H9 (cell line): ENCODE results near the gene ACP4. TPM values are rescaled to one million over a fixed set of nuclear protein-coding genes. Genes with fewer than 3 reads are reported as not detected.
A peak's percentile ranks its signal among the peaks of the same experiment; 100 is the strongest.

Experiments
- DNase-seq: peaks from one replicate; pipeline ENCODE4 v3.0.0-alpha.2; 2017
- H2AFZ ChIP-seq: one replicate; pipeline ENCODE4 v1.6.1; 2013; ENCODE audit warnings: mild to moderate bottlenecking, low read length, control low read depth, moderate library complexity
- H2AK5ac ChIP-seq: 2 replicates; pipeline ENCODE4 v1.6.1; 2013; ENCODE audit warnings: low read length, control low read depth, mixed read lengths; ENCODE audit not compliant: insufficient read length
- H2BK120ac ChIP-seq: one replicate; pipeline ENCODE4 v1.6.1; 2013; ENCODE audit warnings: low read depth, mild to moderate bottlenecking, low read length, control low read depth, inconsistent platforms; ENCODE audit not compliant: poor library complexity, severe bottlenecking
- H2BK12ac ChIP-seq: 2 replicates; pipeline ENCODE4 v1.6.1; 2013; ENCODE audit warnings: low read length, control low read depth, mixed read lengths, low read depth; ENCODE audit not compliant: insufficient read length
- H2BK15ac ChIP-seq: 2 replicates; pipeline ENCODE4 v1.6.1; 2013; ENCODE audit warnings: low read depth, low read length, control low read depth
- H2BK20ac ChIP-seq: one replicate; pipeline ENCODE4 v1.6.1; 2013; ENCODE audit warnings: low read depth, mild to moderate bottlenecking, low read length, control low read depth, inconsistent platforms; ENCODE audit not compliant: poor library complexity, severe bottlenecking
- H2BK5ac ChIP-seq: 2 replicates; pipeline ENCODE4 v1.6.1; 2013; ENCODE audit warnings: low read length, control low read depth, mixed read lengths; ENCODE audit not compliant: insufficient read length
- H3K14ac ChIP-seq: 2 replicates; pipeline ENCODE4 v1.6.1; 2013; ENCODE audit warnings: low read length, control low read depth; ENCODE audit not compliant: insufficient read depth
- H3K18ac ChIP-seq: 2 replicates; pipeline ENCODE4 v1.6.1; 2013; ENCODE audit warnings: low read depth, mild to moderate bottlenecking, mixed read lengths, low read length, control low read depth; ENCODE audit not compliant: insufficient read length
- H3K23ac ChIP-seq: 2 replicates; pipeline ENCODE4 v1.6.1; 2013; ENCODE audit warnings: low read length, control low read depth, mixed read lengths, low read depth; ENCODE audit not compliant: insufficient read length
- H3K23me2 ChIP-seq: 2 replicates; pipeline ENCODE4 v1.6.1; 2013; ENCODE audit warnings: low read depth, mild to moderate bottlenecking, mixed read lengths, low read length, control low read depth; ENCODE audit not compliant: insufficient read length, poor library complexity, severe bottlenecking
- H3K27ac ChIP-seq: 2 replicates; pipeline ENCODE4 v1.5.1; 2013; ENCODE audit warnings: low read length, control low read depth, mixed read lengths, low read depth; ENCODE audit not compliant: insufficient read length
- H3K27me3 ChIP-seq: 2 replicates; pipeline ENCODE4 v1.6.1; 2013; ENCODE audit warnings: low read length, control low read depth, inconsistent platforms; ENCODE audit not compliant: insufficient read depth
- H3K4ac ChIP-seq: 2 replicates; pipeline ENCODE4 v1.6.1; 2013; ENCODE audit warnings: low read depth, mild to moderate bottlenecking, control low read depth, inconsistent platforms, low read length, moderate library complexity
- H3K4me1 ChIP-seq: 2 replicates; pipeline ENCODE4 v1.6.1; 2013; ENCODE audit warnings: low read length, control low read depth, inconsistent platforms; ENCODE audit not compliant: insufficient read depth
- H3K4me2 ChIP-seq: 2 replicates; pipeline ENCODE4 v1.6.1; 2013; ENCODE audit warnings: low read length, control low read depth, mixed read lengths; ENCODE audit not compliant: insufficient read length, insufficient read depth
- H3K56ac ChIP-seq: 2 replicates; pipeline ENCODE4 v1.6.1; 2013; ENCODE audit warnings: low read depth, mild to moderate bottlenecking, mixed read lengths, low read length, control low read depth; ENCODE audit not compliant: insufficient read length
- H3K79me1 ChIP-seq: 2 replicates; pipeline ENCODE4 v1.6.1; 2013; ENCODE audit warnings: low read depth, mild to moderate bottlenecking, moderate library complexity, low read length, control low read depth, inconsistent platforms; ENCODE audit not compliant: insufficient read depth, poor library complexity, severe bottlenecking
- H3K79me2 ChIP-seq: 2 replicates; pipeline ENCODE4 v1.6.1; 2013; ENCODE audit warnings: low read length, control low read depth, inconsistent platforms; ENCODE audit not compliant: insufficient read depth
- H3K9ac ChIP-seq: 2 replicates; pipeline ENCODE4 v1.6.1; 2013; ENCODE audit warnings: low read length, control low read depth, mixed read lengths; ENCODE audit not compliant: insufficient read length; ENCODE audit errors: extremely low read depth
- H3K9me3 ChIP-seq: one replicate; pipeline ENCODE4 v1.6.1; 2013; ENCODE audit warnings: low read depth, low read length, inconsistent platforms; ENCODE audit not compliant: control insufficient read depth
- H3T11ph ChIP-seq: one replicate; pipeline ENCODE4 v1.6.1; 2013; ENCODE audit warnings: mild to moderate bottlenecking, low read length, control low read depth, inconsistent platforms
- H4K20me1 ChIP-seq: one replicate; pipeline ENCODE4 v1.6.1; 2013; ENCODE audit not compliant: control insufficient read depth, insufficient read length, insufficient read depth
- H4K5ac ChIP-seq: 2 replicates; pipeline ENCODE4 v1.6.1; 2013; ENCODE audit warnings: low read depth, mild to moderate bottlenecking, mixed read lengths, low read length, control low read depth; ENCODE audit not compliant: insufficient read length
- H4K8ac ChIP-seq: replicated peaks from 2 replicates; pipeline ENCODE4 v1.6.1; 2013; ENCODE audit warnings: low read length, control low read depth, mixed read lengths, low read depth; ENCODE audit not compliant: insufficient read length
- H4K91ac ChIP-seq: 2 replicates; pipeline ENCODE4 v1.6.1; 2013; ENCODE audit warnings: low read depth, mild to moderate bottlenecking, moderate library complexity, mixed read lengths, low read length, control low read depth; ENCODE audit not compliant: insufficient read length
- H3K27ac Mint-ChIP-seq, 3 experiments: 2 replicates in 2 of 3; 3 replicates in 1 of 3; pipeline ENCODE4 v1.8.0; 2020 to 2021; ENCODE audit warnings: mixed read lengths in 3 of 3, mild to moderate bottlenecking in 1 of 3, moderate library complexity in 1 of 3
- H3K27me3 Mint-ChIP-seq: 2 replicates; pipeline ENCODE4 v1.8.0; 2021; ENCODE audit warnings: low read depth, mild to moderate bottlenecking, moderate library complexity, mixed read lengths
- H3K36me3 Mint-ChIP-seq, 3 experiments: 2 replicates in 2 of 3; 3 replicates in 1 of 3; pipeline ENCODE4 v1.8.0; 2020 to 2021; ENCODE audit warnings: low read depth in 3 of 3, mixed read lengths in 3 of 3; ENCODE audit not compliant: insufficient read depth in 1 of 3
- H3K4me1 Mint-ChIP-seq, 2 experiments: 2 replicates each; pipeline ENCODE4 v1.8.0; 2020; ENCODE audit warnings: mixed read lengths in 2 of 2
- H3K4me3 Mint-ChIP-seq, 2 experiments: 2 replicates in 1 of 2; 3 replicates in 1 of 2; pipeline ENCODE4 v1.8.0; 2020 to 2021; ENCODE audit warnings: mild to moderate bottlenecking in 2 of 2, mixed read lengths in 2 of 2, moderate library complexity in 1 of 2
- H3K9me3 Mint-ChIP-seq, 2 experiments: 2 replicates in 1 of 2; 3 replicates in 1 of 2; pipeline ENCODE4 v1.8.0; 2020; ENCODE audit warnings: mild to moderate bottlenecking in 2 of 2, mixed read lengths in 2 of 2, moderate library complexity in 1 of 2
- CTCF ChIP-seq: fragments of 200-600 bp; sonication (generic); conservative IDR thresholded peaks from 3 replicates; pipeline ENCODE4 v1.8.0; 2021; ENCODE audit warnings: antibody characterized with exemption, mild to moderate bottlenecking
- WGBS: extraction: QIAGEN DNeasy Blood & Tissue Kit; methylation state at CpG from one replicate; pipeline ENCODE4 v1.1.7; 2013; ENCODE audit warnings: missing lambda C conversion rate, low lambda C conversion rate, mixed read lengths; ENCODE audit not compliant: insufficient read length; ENCODE audit errors: extremely low coverage; 5-methylcytosine and 5-hydroxymethylcytosine counted together
- total RNA-seq: library from RNA; stranded (reverse); gene quantifications from 2 replicates; pipeline ENCODE4 v1.2.1, GENCODE V29; 2021

The ACP4 gene
- total RNA-seq, 1 experiment from 2014 or later, result not detected

GRCh38 chr19:50779504-50780457, 10.4 kb upstream of the ACP4 start:
- peak overlapping the region in 1 of 2 experiments; percentile 22; a peak in 1 of 5 replicates for H3K4me3 Mint-ChIP-seq

More at GRCh38 chr19:50779504-50780457, 10.4 kb upstream of the ACP4 start:
- H3K14ac ChIP-seq, result no peak overlapping the region
- H3K56ac ChIP-seq, result no peak overlapping the region
- no peaks in the 10 kb centered on the region for H3K79me2 ChIP-seq
- H2BK12ac ChIP-seq, result no peak overlapping the region
- no peak overlapping the region for H2BK20ac ChIP-seq
- TF ChIP-seq CTCF, result no peak
- no peak overlapping the region for H2BK120ac ChIP-seq
- no peak overlapping the region for H3K27ac ChIP-seq
- no peak overlapping the region for H4K91ac ChIP-seq
- Mint-ChIP-seq H3K36me3 (no peaks in the 10 kb centered on the region), H3K9me3 (peaks cover 2 to 7% of the 10 kb centered on the region in 2 experiments; a peak in 4 of 5 replicates), H3K27ac (no peak overlapping the region), H3K27me3 (peaks cover 96% of the 10 kb centered on the region), H3K4me1 (peaks cover 14 to 33% of the 10 kb centered on the region in 2 experiments)
- H3K4ac ChIP-seq, result no peak overlapping the region
- H3K23me2 ChIP-seq, result no peaks in the 10 kb centered on the region
- H3K18ac ChIP-seq, result no peak overlapping the region
- no peak overlapping the region for H4K5ac ChIP-seq
- no peak overlapping the region for H3K4me2 ChIP-seq
- H3K9ac ChIP-seq, result no peak overlapping the region
- no CpG with 5 or more reads among the region's 25 CpGs for WGBS
- no peak overlapping the region for H2BK15ac ChIP-seq
- H3K9me3 ChIP-seq, result no peaks in the 10 kb centered on the region
- no peak overlapping the region for H2AK5ac ChIP-seq
- H3T11ph ChIP-seq, result no peak overlapping the region
- peaks cover 2% of the 10 kb centered on the region; the same call in 1 of the 2 replicates for H3K4me1 ChIP-seq
- no peak for DNase-seq
- H2BK5ac ChIP-seq, result no peak overlapping the region
- H4K20me1 ChIP-seq, result no peaks in the 10 kb centered on the region
- no peak overlapping the region for H4K8ac ChIP-seq
- H3K27me3 ChIP-seq, result peaks cover 17% of the 10 kb centered on the region; the same call in 1 of the 2 replicates
- no peaks in the 10 kb centered on the region for H3K79me1 ChIP-seq
- no peak overlapping the region for H2AFZ ChIP-seq
- H3K23ac ChIP-seq, result no peak overlapping the region
